Body of pancreas (tissue), 4 donors: ENCODE measurements around the gene PRR19. TPM values are rescaled to one million over a fixed set of nuclear protein-coding genes. Genes with fewer than 3 reads are reported as not detected.

Experiments
- ATAC-seq: fragments of 150-250 bp; one replicate; pipeline ENCODE4 v1.9.1; 2016
- DNase-seq, 4 donors: peaks; one replicate each; pipeline ENCODE4 v3.0.0-alpha.2; 2019
- H3K27ac ChIP-seq, 4 donors: fragments of 200-600 bp; sonication (generic); 1 replicate in 3 of 4; 2 replicates in 1 of 4; pipeline versions ENCODE4 v1.5.1 to v1.6.1; 2016 to 2019; ENCODE audit warnings: mild to moderate bottlenecking in 1 of 4, mixed read lengths in 1 of 4, moderate library complexity in 1 of 4
- H3K27me3 ChIP-seq, 2 donors: fragments of 200-600 bp; sonication (generic); one replicate each; pipeline ENCODE4 v1.6.0; 2016; ENCODE audit warnings: mild to moderate bottlenecking in 1 of 2
- H3K36me3 ChIP-seq, 2 donors: fragments of 200-600 bp; sonication (generic); replicated peaks in 1 of 2; 2 replicates each; pipeline ENCODE4 v1.5.1; 2016; ENCODE audit warnings: low read depth in 2 of 2; ENCODE audit not compliant: insufficient read depth in 1 of 2
- H3K4me1 ChIP-seq: fragments of 200-600 bp; sonication (generic); one replicate; pipeline ENCODE4 v1.6.0; 2016
- H3K4me3 ChIP-seq, 2 donors: fragments of 200-600 bp; sonication (generic); 1 replicate in 1 of 2; 2 replicates in 1 of 2; pipeline ENCODE4 v1.5.1; 2016 to 2019
- H3K9me3 ChIP-seq, 3 donors: fragments of 200-600 bp; sonication (generic); 1 replicate in 2 of 3; 2 replicates in 1 of 3; pipeline ENCODE4 v1.5.1; 2016
- CTCF ChIP-seq, 7 experiments: fragments of 450-650 bp in 4 of 7; fragments of 200-600 bp in 3 of 7; sonication (generic) in 3 of 7; IDR thresholded peaks; one replicate each; pipeline ENCODE4 v1.5.1; 2016 to 2019; ENCODE audit warnings: antibody characterized with exemption in 7 of 7
- POLR2A ChIP-seq, 3 donors: fragments of 450-650 bp; IDR thresholded peaks; one replicate each; pipeline ENCODE4 v1.6.1; 2016; ENCODE audit warnings: antibody characterized with exemption in 3 of 3, mild to moderate bottlenecking in 2 of 3
- WGBS, 2 donors: methylation state at CpG; one replicate each; pipeline ENCODE4 v1.1.5; 2017; 5-methylcytosine and 5-hydroxymethylcytosine counted together
- intact Hi-C: fragments of 100-400 bp; cut with DNase I; formaldehyde crosslinking; loops from one replicate; pipeline ENCODE4 v1.15.1; 2023
- total RNA-seq, 2 donors: library from RNA; depleted of rRNA; stranded (reverse); fragments of >200 nt; gene quantifications; one replicate each; pipeline ENCODE4 v1.1.0, GENCODE V29; 2016

The PRR19 gene
- total RNA-seq, 2 donors from 2014 or later = 0.52 TPM; not detected in 1

DNA sequence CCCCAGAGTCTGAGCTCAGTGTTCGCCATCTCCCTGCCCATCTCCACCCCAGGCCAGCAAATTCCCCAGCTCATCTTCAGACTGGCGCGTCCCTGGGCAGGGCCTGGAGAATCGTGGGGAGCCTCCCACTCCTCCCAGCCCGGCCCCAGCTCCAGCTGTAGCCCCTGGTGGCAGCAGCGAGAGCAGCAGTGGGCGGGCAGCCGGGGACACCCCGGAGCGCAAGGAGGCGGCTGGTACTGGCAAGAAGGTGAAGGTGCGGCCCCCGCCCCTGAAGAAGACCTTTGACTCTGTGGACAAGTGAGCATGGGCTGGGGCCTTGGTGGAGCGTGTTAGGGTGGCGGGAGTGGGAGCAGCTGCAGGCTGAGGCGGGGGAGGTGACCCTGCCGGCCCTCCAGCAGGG, 8.4 kb upstream of the PRR19 start:
- H3K27me3 ChIP-seq = no peaks in the 10 kb centered on the region
- H3K27ac ChIP-seq = no peak overlapping the region
- no peak overlapping the region for H3K4me3 ChIP-seq
- 81 to 86% methylated on average over 5 to 13 of the region's 17 CpGs for WGBS, 2 donors
- TF ChIP-seq POLR2A (IDR thresholded peaks at IDR 0.05) (no peak), CTCF (IDR thresholded peaks at IDR 0.05) (no peak)
- no peaks in the 10 kb centered on the region for H3K4me1 ChIP-seq
- peaks cover 17 to 24% of the 10 kb centered on the region in 2 donors for H3K36me3 ChIP-seq
- no peak for DNase-seq
- intact Hi-C loops = loop anchor here (5.0 kb wide), 1 partner anchor 46 kb away; no protein-coding TSS in a partner anchor
- ATAC-seq = no peak
- no peaks in the 10 kb centered on the region for H3K9me3 ChIP-seq

GRCh38 chr19:42293948-42294347, 8.0 kb upstream of the PRR19 start:
- Histone ChIP-seq H3K4me1 (no peaks in the 10 kb centered on the region), H3K27ac (no peak overlapping the region), H3K9me3 (no peaks in the 10 kb centered on the region), H3K4me3 (no peak overlapping the region), H3K36me3 (peaks cover 14 to 24% of the 10 kb centered on the region in 2 donors), H3K27me3 (no peaks in the 10 kb centered on the region)
- WGBS, 2 donors = 89 to 100% methylated on average over 7 to 15 of the region's 15 CpGs
- no peak for ATAC-seq
- intact Hi-C loops = loop anchor here (5.0 kb wide), 1 partner anchor 47 kb away; no protein-coding TSS in a partner anchor
- DNase-seq = peak in 1 of 4 donors; percentile 14
- TF ChIP-seq CTCF (IDR thresholded peaks at IDR 0.05) (no peak), POLR2A (IDR thresholded peaks at IDR 0.05) (no peak)

GRCh38 chr19:42294471-42295137, 7.3 kb upstream of the PRR19 start:
- TF ChIP-seq POLR2A (IDR thresholded peaks at IDR 0.05) = no peak
- no peak for TF ChIP-seq CTCF (IDR thresholded peaks at IDR 0.05)
- no peak for ATAC-seq
- Histone ChIP-seq H3K9me3 (no peaks in the 10 kb centered on the region), H3K27ac (no peak overlapping the region), H3K4me3 (no peak overlapping the region), H3K36me3 (peaks cover 7 to 18% of the 10 kb centered on the region in 2 donors), H3K27me3 (no peaks in the 10 kb centered on the region), H3K4me1 (no peaks in the 10 kb centered on the region)
- peak in 1 of 4 donors; percentile 11 for DNase-seq
- WGBS, 2 donors = 84 to 86% methylated on average over 13 to 20 of the region's 24 CpGs
- intact Hi-C loops = loop anchor here (5.0 kb wide), 1 partner anchor 47 kb away; no protein-coding TSS in a partner anchor

DNA sequence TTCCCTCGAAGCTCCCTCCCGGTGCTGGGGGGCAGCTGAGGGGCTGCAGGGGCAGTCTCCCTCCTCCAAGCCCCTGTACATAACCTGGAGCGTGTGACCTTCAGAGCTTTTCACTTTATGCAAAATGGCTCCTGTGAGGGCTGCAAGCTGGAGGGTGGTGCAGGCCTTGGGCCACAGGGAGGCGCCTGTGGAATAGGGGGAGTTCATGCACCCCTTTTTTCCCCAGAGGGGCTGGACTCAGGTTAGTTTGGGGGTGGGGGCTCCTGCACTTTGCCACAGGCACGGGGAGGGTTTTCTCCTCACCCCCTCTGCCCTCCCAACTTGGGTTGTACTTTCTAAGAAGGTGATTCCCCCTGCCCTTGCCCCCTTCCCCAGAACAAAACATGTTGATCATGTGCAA, 6.6 kb upstream of the PRR19 start:
- peaks cover 4 to 14% of the 10 kb centered on the region in 2 donors for H3K36me3 ChIP-seq
- intact Hi-C loops = no loop called here
- no peak for DNase-seq
- 62% methylated on average over 5 of the region's 5 CpGs; no CpG with 5 or more reads in 1 of the 2 donors for WGBS, 2 donors
- H3K27ac ChIP-seq = no peak overlapping the region
- H3K27me3 ChIP-seq = no peaks in the 10 kb centered on the region
- H3K4me3 ChIP-seq = no peak overlapping the region
- ATAC-seq = no peak
- TF ChIP-seq POLR2A (IDR thresholded peaks at IDR 0.05) = no peak
- TF ChIP-seq CTCF (IDR thresholded peaks at IDR 0.05) = no peak
- no peaks in the 10 kb centered on the region for H3K4me1 ChIP-seq
- H3K9me3 ChIP-seq = no peaks in the 10 kb centered on the region
